Mesendoderm (in vitro differentiated cells): Measurements from ENCODE around the gene ELP5.

Experiments used
- DNase-seq: peaks from one replicate; pipeline ENCODE4 v3.0.0; 2013
- H2AK5ac ChIP-seq: 2 replicates; pipeline ENCODE4 v1.6.1; 2013; ENCODE audit warnings: low read length, inconsistent platforms
- H2BK120ac ChIP-seq: 2 replicates; pipeline ENCODE4 v1.6.1; 2013; ENCODE audit warnings: low read depth, mild to moderate bottlenecking, low read length, moderate library complexity, mixed read lengths
- H2BK15ac ChIP-seq: replicated peaks from 2 replicates; pipeline ENCODE4 v1.6.1; 2013; ENCODE audit warnings: low read depth, mild to moderate bottlenecking, moderate library complexity
- H2BK5ac ChIP-seq: 2 replicates; pipeline ENCODE4 v1.6.1; 2013; ENCODE audit warnings: low read length, inconsistent platforms
- H3K18ac ChIP-seq: 2 replicates; pipeline ENCODE4 v1.6.1; 2013; ENCODE audit warnings: mild to moderate bottlenecking, low read length, mixed read lengths
- H3K23ac ChIP-seq: one replicate; pipeline ENCODE4 v1.6.1; 2013; ENCODE audit warnings: low read length
- H3K27ac ChIP-seq: 2 replicates; pipeline ENCODE4 v1.5.1; 2013; ENCODE audit warnings: low read depth, mild to moderate bottlenecking, inconsistent platforms, low read length, moderate library complexity
- H3K27me3 ChIP-seq: 2 replicates; pipeline ENCODE4 v1.6.1; 2013; ENCODE audit warnings: low read length, control low read depth, mild to moderate bottlenecking, inconsistent platforms; ENCODE audit not compliant: insufficient read depth, poor library complexity
- H3K36me3 ChIP-seq: 2 replicates; pipeline ENCODE4 v1.6.1; 2013; ENCODE audit warnings: low read length, inconsistent platforms; ENCODE audit not compliant: control insufficient read depth, insufficient read depth
- H3K4ac ChIP-seq: one replicate; pipeline ENCODE4 v1.6.1; 2013; ENCODE audit warnings: low read depth, mild to moderate bottlenecking, low read length, moderate library complexity
- H3K4me1 ChIP-seq: 2 replicates; pipeline ENCODE4 v1.6.1; 2013; ENCODE audit warnings: low read depth, low read length, inconsistent platforms; ENCODE audit not compliant: control insufficient read depth
- H3K4me2 ChIP-seq: 2 replicates; pipeline ENCODE4 v1.6.1; 2013; ENCODE audit warnings: low read length
- H3K4me3 ChIP-seq: 2 replicates; pipeline ENCODE4 v1.5.1; 2013; ENCODE audit warnings: mild to moderate bottlenecking, low read length
- H3K56ac ChIP-seq: one replicate; pipeline ENCODE4 v1.6.1; 2013; ENCODE audit warnings: low read length
- H3K79me1 ChIP-seq: 2 replicates; pipeline ENCODE4 v1.6.1; 2013; ENCODE audit warnings: low read length, inconsistent platforms
- H3K79me2 ChIP-seq: 2 replicates; pipeline ENCODE4 v1.6.1; 2013; ENCODE audit warnings: mild to moderate bottlenecking, low read length; ENCODE audit not compliant: control insufficient read depth, insufficient read depth
- H3K9ac ChIP-seq: 2 replicates; pipeline ENCODE4 v1.6.1; 2013; ENCODE audit warnings: low read length, inconsistent platforms
- H4K5ac ChIP-seq: one replicate; pipeline ENCODE4 v1.6.1; 2013; ENCODE audit warnings: low read length
- H4K8ac ChIP-seq: one replicate; pipeline ENCODE4 v1.6.1; 2013; ENCODE audit warnings: low read depth, mild to moderate bottlenecking, control low read depth, low read length, moderate library complexity
- WGBS: extraction: QIAGEN DNeasy Blood & Tissue Kit; methylation state at CpG from one replicate; pipeline ENCODE4 v1.1.7; 2013; ENCODE audit warnings: low lambda C conversion rate, missing lambda C conversion rate; ENCODE audit not compliant: insufficient coverage; ENCODE audit errors: extremely low coverage; 5-methylcytosine and 5-hydroxymethylcytosine counted together

ELP5 gene

DNA sequence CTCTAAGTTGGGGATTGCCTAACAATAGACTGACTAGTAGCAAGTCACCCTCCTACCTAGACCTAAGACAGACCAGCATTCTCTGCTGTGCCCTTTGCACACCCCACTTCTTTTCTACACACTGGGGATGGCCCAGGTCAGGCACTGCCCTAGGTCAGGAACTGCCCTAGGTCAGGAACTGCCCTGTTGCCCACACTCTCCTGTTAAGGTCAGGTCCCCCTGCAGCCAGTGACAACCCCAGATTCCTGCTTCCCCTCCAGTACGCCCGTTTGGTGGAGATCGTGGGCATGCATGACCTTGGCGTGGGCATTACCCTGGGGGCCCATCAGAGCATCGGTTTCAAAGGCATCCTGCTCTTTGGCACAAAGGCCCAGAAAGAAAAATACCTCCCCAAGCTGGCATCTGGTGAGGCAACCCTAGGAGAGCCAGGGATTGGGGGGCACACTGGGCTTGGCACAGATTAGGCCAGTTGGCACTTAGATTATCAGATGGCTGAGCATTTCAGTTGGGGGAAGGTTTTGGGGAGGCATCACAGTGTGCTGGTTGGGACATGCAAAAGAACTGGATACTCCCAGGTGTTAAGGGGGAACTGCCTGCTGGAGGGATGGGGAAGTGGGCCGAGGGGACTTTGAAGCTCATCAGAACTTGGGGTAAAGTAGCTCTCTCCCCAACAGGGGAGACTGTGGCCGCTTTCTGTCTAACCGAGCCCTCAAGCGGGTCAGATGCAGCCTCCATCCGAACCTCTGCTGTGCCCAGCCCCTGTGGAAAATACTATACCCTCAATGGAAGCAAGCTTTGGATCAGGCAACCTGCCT is 30.5 kb upstream of the ELP5 start:
- H3K23ac ChIP-seq, result no peak overlapping the region
- no peak overlapping the region for H2BK120ac ChIP-seq
- H2AK5ac ChIP-seq, result no peak overlapping the region
- no peak for DNase-seq
- H3K4me2 ChIP-seq, result no peak overlapping the region
- peaks cover 9% of the 10 kb centered on the region for H3K4me1 ChIP-seq
- H3K4ac ChIP-seq, result no peak overlapping the region
- no peak overlapping the region for H3K27ac ChIP-seq
- H3K18ac ChIP-seq, result no peak overlapping the region
- no CpG with 5 or more reads among the region's 10 CpGs for WGBS
- H3K79me2 ChIP-seq, result peaks cover 4% of the 10 kb centered on the region
- H3K9ac ChIP-seq, result peak overlapping the region; percentile 70
- H2BK5ac ChIP-seq, result no peak overlapping the region
- H4K8ac ChIP-seq, result no peak overlapping the region
- no peak overlapping the region for H3K4me3 ChIP-seq
- no peak overlapping the region for H4K5ac ChIP-seq
- no peak overlapping the region for H3K56ac ChIP-seq
- H3K36me3 ChIP-seq, result peaks cover 12% of the 10 kb centered on the region
- no peaks in the 10 kb centered on the region for H3K27me3 ChIP-seq
- H2BK15ac ChIP-seq, result no peak overlapping the region
- peaks cover 4% of the 10 kb centered on the region for H3K79me1 ChIP-seq

DNA sequence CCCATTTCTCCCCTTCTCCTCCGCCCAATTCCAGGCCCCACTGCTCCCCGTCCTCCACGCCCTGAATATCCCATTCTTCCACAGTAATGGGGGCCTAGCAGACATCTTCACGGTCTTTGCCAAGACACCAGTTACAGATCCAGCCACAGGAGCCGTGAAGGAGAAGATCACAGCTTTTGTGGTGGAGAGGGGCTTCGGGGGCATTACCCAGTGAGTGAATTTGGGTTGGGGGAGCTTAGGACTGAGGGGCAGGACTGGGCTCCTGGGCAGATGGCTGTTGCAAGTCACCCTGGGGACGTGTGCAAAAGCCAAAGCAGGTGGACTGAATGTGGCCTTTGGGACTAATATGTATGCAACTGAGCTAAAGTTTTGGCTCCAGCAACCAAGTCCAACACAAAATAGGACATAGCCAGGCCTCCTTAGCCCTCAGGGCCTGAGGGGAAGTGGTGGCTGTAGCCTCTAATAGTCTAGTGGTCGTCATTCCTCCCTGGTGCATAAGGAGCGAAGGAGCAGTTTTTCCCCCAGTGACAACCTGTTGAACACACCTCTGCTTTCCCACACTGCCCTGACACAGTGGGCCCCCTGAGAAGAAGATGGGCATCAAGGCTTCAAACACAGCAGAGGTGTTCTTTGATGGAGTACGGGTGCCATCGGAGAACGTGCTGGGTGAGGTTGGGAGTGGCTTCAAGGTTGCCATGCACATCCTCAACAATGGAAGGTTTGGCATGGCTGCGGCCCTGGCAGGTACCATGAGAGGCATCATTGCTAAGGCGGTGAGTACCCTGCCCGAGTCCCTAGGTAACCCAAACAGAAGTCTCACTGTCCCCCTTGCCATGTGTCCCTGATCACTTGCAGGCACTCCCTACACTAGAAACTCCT is 29.7 kb upstream of the ELP5 start:
- Histone ChIP-seq H3K4me2 (no peak overlapping the region), H3K23ac (no peak overlapping the region), H4K5ac (no peak overlapping the region), H3K27me3 (no peaks in the 10 kb centered on the region), H3K18ac (no peak overlapping the region), H3K56ac (no peak overlapping the region), H3K36me3 (peaks cover 15% of the 10 kb centered on the region), H3K79me1 (peaks cover 4% of the 10 kb centered on the region), H2BK15ac (no peak overlapping the region), H3K4me1 (peaks cover 9% of the 10 kb centered on the region), H4K8ac (no peak overlapping the region), H2BK120ac (no peak overlapping the region), H2BK5ac (no peak overlapping the region), H2AK5ac (no peak overlapping the region), H3K4me3 (no peak overlapping the region), H3K79me2 (no peaks in the 10 kb centered on the region), H3K9ac (no peak overlapping the region), H3K27ac (no peak overlapping the region), H3K4ac (no peak overlapping the region)
- DNase-seq, result no peak
- WGBS, result no CpG with 5 or more reads among the region's 15 CpGs

DNA sequence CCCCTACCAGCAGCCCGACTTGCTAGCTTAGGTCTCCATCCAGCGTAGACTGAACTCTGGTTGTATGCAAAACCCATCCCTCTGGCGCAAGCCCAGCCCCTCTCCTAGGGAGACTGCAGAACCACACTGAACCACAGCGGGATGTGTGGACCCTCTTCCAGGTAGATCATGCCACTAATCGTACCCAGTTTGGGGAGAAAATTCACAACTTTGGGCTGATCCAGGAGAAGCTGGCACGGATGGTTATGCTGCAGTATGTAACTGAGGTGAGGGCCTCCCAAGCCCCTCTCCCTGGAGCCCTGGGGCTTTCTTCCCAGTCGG is 29.1 kb upstream of the ELP5 start:
- H3K4me3 ChIP-seq, result no peak overlapping the region
- H3K36me3 ChIP-seq, result peaks cover 17% of the 10 kb centered on the region
- H3K9ac ChIP-seq, result no peak overlapping the region
- no peak overlapping the region for H2BK120ac ChIP-seq
- no peak for DNase-seq
- peaks cover 6% of the 10 kb centered on the region for H3K4me1 ChIP-seq
- H2BK15ac ChIP-seq, result no peak overlapping the region
- H3K56ac ChIP-seq, result no peak overlapping the region
- no peak overlapping the region for H3K27ac ChIP-seq
- H3K18ac ChIP-seq, result no peak overlapping the region
- H3K23ac ChIP-seq, result no peak overlapping the region
- no peaks in the 10 kb centered on the region for H3K79me2 ChIP-seq
- no peak overlapping the region for H3K4ac ChIP-seq
- H3K27me3 ChIP-seq, result no peaks in the 10 kb centered on the region
- H4K5ac ChIP-seq, result no peak overlapping the region
- no CpG with 5 or more reads among the region's 7 CpGs for whole genome bisulfite sequencing
- H3K4me2 ChIP-seq, result no peak overlapping the region
- peaks cover 4% of the 10 kb centered on the region for H3K79me1 ChIP-seq
- H2AK5ac ChIP-seq, result no peak overlapping the region
- no peak overlapping the region for H4K8ac ChIP-seq
- no peak overlapping the region for H2BK5ac ChIP-seq

DNA sequence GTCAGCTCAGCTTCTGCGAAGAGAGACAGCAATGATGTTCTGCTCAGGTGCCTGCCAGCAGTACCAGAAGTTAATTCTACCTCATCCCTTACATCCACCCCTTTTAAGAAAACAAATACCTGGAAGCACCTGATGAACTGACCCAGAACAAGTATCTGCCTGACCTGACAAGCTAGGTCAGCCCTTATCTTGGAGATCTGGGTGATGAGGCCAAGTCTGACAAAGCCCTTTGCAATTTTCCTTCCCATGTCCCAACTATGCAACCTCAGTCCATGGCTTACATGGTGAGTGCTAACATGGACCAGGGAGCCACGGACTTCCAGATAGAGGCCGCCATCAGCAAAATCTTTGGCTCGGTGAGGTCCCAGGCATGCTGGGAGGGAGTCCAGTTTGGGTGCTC is 28.6 kb upstream of the ELP5 start:
- WGBS, result no CpG with 5 or more reads among the region's 4 CpGs
- peaks cover 20% of the 10 kb centered on the region for H3K36me3 ChIP-seq
- no peak overlapping the region for H3K4me2 ChIP-seq
- no peak overlapping the region for H3K18ac ChIP-seq
- H3K79me2 ChIP-seq, result no peaks in the 10 kb centered on the region
- no peak overlapping the region for H4K8ac ChIP-seq
- H3K56ac ChIP-seq, result no peak overlapping the region
- no peak overlapping the region for H4K5ac ChIP-seq
- H3K9ac ChIP-seq, result no peak overlapping the region
- H2AK5ac ChIP-seq, result no peak overlapping the region
- no peak overlapping the region for H2BK120ac ChIP-seq
- H3K27ac ChIP-seq, result no peak overlapping the region
- no peak overlapping the region for H3K4me3 ChIP-seq
- H3K4ac ChIP-seq, result no peak overlapping the region
- no peak overlapping the region for H3K23ac ChIP-seq
- H2BK5ac ChIP-seq, result no peak overlapping the region
- DNase-seq, result no peak
- no peak overlapping the region for H2BK15ac ChIP-seq
- peaks cover 2% of the 10 kb centered on the region for H3K4me1 ChIP-seq
- peaks cover 6% of the 10 kb centered on the region for H3K79me1 ChIP-seq
- H3K27me3 ChIP-seq, result no peaks in the 10 kb centered on the region

DNA sequence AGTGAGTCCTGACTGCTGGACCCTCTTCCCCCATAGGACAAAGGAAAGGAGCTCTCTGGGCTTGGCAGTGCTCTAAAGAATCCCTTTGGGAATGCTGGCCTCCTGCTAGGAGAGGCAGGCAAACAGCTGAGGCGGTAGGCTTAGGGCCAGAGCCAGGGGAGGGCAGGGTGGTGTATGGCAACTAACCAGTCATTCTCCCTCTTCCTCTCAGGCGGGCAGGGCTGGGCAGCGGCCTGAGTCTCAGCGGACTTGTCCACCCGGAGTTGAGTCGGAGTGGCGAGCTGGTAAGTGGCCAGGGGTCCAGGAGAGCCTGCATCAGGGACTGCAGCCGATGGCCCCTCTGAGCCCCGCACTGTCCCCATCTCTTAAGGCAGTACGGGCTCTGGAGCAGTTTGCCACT is 27.9 kb upstream of the ELP5 start:
- no peak overlapping the region for H4K8ac ChIP-seq

More for the DNA sequence above, 27.9 kb upstream of the ELP5 start:
- Histone ChIP-seq H3K4me1 (no peaks in the 10 kb centered on the region), H2AK5ac (no peak overlapping the region), H3K79me1 (peaks cover 6% of the 10 kb centered on the region), H3K23ac (no peak overlapping the region), H2BK5ac (no peak overlapping the region), H3K56ac (no peak overlapping the region), H4K5ac (no peak overlapping the region), H3K36me3 (peaks cover 20% of the 10 kb centered on the region), H3K27ac (no peak overlapping the region), H3K9ac (no peak overlapping the region), H3K4ac (no peak overlapping the region), H2BK120ac (no peak overlapping the region), H3K18ac (no peak overlapping the region), H3K4me3 (no peak overlapping the region), H3K27me3 (no peaks in the 10 kb centered on the region), H2BK15ac (no peak overlapping the region), H3K79me2 (no peaks in the 10 kb centered on the region), H3K4me2 (no peak overlapping the region)
- DNase-seq, result no peak
- no CpG with 5 or more reads among the region's 10 CpGs for WGBS
